C4-2B (cell line): ENCODE data around the gene TRDN.

Experiments
- CTCF ChIP-seq: fragments of 450-650 bp; conservative IDR thresholded peaks from 2 replicates; pipeline ENCODE4 v1.5.1; 2017; ENCODE audit warnings: mild to moderate bottlenecking
- ZFX ChIP-seq: fragments of 450-650 bp; IDR thresholded peaks from 2 replicates; pipeline ENCODE4 v1.6.1; 2017

DNA sequence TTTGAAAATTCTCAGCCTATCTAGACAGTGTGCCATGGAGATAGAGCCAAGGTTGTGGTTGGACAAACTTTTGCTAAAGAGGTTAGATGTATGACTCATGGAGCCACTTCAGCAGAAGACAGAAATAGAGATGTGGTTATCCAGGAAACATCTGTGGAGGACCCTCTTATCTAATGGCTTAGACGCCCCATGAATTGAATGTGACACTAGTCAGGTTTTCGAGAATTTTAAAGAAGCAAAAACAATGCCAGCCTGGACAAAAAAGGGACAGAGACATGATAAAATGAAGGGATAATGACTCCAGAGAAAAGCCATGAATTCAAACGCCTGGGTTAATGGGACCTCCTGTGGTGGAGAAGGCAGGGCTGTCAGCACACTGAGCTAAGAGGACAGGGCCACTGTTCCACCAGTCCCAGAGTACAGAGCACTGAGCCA lies 360.2 kb downstream of the TRDN start:
- TF ChIP-seq CTCF (no peak), ZFX (no peak)
